GM21717 (cell line): ENCODE results near the gene FOXL2.

Experiments used
- ATAC-seq: cut with Tn5 transposase; IDR thresholded peaks from one replicate; pipeline ENCODE4 v1.9.1; 2021; ENCODE audit warnings: mild to moderate bottlenecking, moderate library complexity; ENCODE audit not compliant: unreplicated experiment

FOXL2 gene

GRCh38 chr3:138946663-138947494, at the start of gene FOXL2, which contains the start of gene FOXL2NB:
FOXL2 (minus strand) TSS chr3:138947137; CDS start chr3:138946722, 415 bp downstream.
FOXL2NB (plus strand) TSS chr3:138947217; CDS start chr3:138947365, 148 bp downstream.
- ATAC-seq = no peak

DNA sequence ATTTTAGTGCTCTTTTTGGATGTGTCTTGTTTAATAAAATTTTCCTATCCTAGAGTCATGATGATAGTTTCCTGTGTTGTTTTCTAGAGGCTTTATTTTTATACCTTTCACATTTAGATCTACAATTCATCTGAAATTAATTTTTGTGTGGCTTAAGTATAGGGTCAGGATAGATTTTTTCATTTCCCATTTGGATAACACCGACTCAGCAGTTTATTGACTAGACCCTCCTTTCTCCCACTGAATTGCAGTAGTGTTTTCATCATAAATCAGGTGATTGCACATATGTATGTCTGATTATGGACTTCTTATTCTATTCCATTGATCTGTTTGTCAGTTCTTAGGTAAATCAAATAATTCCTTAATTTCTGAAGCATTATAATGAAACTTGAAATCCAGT, 48.8 kb upstream of the FOXL2 start:
- no peak for ATAC-seq

GRCh38 chr3:138987181-138987580, 40.2 kb upstream of the FOXL2 start:
- no peak for ATAC-seq

- no peak for ATAC-seq
Measured at GRCh38 chr3:138985932-138986331, 39.0 kb upstream of the FOXL2 start.

- ATAC-seq = no peak
Measured at GRCh38 chr3:138984816-138985215, 37.9 kb upstream of the FOXL2 start.

GRCh38 chr3:138976047-138976446, 29.1 kb upstream of the FOXL2 start:
- ATAC-seq = no peak

- ATAC-seq = no peak
Measured at GRCh38 chr3:138975351-138975750, 28.4 kb upstream of the FOXL2 start.

GRCh38 chr3:138974462-138974861, 27.5 kb upstream of the FOXL2 start:
- ATAC-seq = no peak

GRCh38 chr3:138972941-138973340, 26.0 kb upstream of the FOXL2 start:
- ATAC-seq = no peak

DNA sequence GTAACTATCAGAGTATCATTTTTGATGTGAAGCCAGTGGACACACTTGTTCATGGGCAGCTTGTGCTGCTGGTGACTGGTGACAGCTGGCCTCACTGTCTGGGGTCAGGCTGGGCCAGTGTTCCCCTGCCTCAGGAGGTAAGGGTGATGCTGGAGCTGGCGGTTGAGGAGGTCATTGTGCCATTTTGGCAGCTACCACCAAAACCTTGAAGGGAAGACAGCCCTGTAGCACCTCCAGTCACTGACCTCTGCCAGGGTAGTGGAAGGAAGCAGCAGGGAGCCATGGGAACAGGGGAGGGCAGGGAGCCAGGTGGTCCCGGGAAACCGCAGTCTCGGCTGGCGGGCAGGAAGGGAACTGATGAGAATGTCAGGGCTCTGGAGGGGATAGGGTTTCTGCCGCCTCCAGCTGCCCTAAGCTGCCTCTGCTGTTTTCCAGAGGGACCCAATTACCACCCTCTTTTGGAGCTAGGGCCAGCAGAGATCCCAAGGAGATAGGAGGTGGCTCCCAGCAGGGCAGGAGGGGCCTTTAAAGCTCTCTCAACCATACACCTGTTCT, 24.9 kb upstream of the FOXL2 start:
- ATAC-seq = no peak

GRCh38 chr3:138964923-138965322, 18.0 kb upstream of the FOXL2 start:
- no peak for ATAC-seq

DNA sequence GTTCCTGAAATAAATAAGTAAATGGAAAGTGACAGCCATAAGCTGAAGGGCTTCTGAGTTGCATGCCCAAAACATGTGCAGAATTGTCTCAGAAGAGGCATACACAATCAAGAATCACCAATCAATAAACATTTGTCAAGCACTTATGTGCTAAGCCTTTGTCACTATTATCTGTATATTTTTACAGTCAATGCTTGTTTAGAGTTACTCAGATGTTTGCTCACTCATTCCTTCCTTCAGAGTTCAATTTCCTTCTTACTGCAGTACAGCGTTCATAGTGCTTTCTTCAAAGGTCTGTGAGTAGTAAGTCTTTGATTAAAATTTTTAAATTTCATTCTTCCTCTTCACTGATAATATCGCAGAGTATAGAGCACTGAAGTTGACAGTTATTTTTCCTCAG, 17.3 kb upstream of the FOXL2 start:
- no peak for ATAC-seq

DNA sequence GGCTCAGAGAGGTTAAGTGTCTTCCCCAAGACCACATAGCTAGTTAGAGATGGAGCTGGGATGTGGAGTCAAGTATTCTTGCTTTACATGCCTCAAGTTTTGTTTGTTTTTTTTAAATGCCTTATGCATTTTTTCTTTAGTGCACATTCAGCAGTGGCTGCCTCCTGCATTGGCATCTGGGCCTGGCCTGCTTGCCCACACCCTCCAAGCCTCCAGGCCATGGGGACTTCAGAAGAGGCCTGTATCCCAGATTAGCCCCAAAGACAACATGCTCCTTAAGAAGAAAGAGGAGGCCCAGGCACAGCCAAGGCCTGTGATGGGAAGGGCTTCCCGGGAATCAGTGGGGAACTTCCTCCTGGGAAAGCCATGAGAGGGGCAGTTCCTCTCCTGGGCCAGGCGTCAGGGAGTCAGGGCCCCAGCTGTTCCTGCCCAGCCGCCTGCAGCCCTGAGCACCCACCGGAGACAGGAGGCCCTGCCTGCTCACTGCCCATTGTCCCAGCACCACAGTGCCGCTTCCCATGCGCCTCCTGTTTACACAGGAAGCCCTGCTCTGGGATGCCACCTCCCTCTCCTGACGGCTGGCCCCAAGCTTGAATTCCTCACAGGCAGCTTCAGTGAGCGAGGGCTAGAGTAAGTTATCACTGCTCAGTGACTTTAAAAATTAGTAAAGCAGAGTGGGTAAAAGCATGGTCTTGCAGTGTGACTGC, 16.1 kb upstream of the FOXL2 start:
- ATAC-seq = no peak

DNA sequence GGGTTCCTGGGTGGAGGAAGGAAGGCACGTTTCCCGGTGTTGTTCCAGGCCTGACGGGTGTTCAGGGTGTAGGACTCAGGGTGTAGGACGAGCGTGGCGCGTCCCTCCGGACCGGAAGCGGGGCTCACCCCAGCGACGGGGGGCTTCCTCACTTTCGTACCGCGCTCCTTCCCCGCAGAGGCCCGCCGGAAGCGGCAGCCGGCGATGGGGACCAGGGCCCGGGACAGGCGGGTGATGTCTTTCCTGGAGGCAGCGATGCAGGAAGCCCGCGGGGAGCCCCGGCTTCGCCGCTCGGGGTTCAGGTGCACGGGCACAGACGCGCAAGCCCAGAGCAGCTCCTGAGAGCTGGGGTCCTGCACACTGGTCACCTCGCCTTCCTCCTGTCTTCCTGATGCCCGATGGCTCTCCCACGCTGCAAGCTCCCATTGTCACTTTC, 13.5 kb upstream of the FOXL2 start:
- ATAC-seq = no peak

DNA sequence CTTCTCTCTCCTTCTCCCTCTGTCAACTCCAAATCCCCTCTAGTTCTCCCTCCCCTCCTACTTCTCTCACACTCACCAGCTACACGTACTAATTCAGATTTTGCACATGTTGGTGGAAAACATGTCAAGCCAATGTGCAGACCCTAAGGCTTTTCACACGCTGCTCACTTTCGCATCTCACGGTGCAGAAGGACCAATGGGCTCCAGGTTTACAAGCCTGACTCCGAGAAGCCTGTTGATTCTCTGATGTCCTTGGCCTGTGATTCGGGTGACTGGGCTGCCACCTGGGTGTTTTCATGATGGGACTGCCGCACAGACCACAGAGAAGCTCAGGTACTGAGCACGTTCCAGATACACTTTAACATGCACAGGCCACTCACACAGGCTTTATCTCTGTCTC, 3.8 kb upstream of the FOXL2 start:
- no peak for ATAC-seq

- no peak for ATAC-seq
Measured at GRCh38 chr3:138950006-138950644, 3.2 kb upstream of the FOXL2 start.

- ATAC-seq = no peak
Measured at GRCh38 chr3:138949445-138950005, 2.6 kb upstream of the FOXL2 start.

DNA sequence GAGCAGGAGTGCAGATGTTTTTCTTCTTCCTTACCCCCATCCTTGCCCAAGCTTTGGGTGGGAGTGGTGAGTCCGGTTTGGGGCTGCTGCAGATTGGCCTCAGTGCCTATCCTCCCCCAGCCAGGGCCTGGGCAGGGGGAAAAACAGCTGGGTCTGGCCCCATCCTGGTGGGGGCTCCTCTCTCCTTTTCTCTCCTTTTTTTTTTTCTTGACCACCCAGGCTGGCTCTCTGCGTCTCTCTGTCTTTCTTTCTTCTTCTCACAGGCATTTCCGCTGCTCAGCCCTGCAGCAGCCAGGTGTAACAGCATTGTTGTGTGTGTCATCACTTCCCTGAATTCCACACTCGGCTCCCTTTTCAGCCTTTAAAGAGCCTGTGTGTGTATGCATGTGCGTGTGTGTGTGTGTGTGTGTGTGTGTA, 2.1 kb upstream of the FOXL2 start:
- no peak for ATAC-seq

- no peak for ATAC-seq
Measured at GRCh38 chr3:138948371-138949001, 1.5 kb upstream of the FOXL2 start.

GRCh38 chr3:138947495-138948121, 671 bp upstream of the FOXL2 start:
- ATAC-seq = no peak
